HUES48 (cell line): ENCODE results near the gene PFDN1.

Experiments
- H3K27ac ChIP-seq: one replicate; pipeline ENCODE4 v1.7.0; 2013; ENCODE audit warnings: low read depth, low read length, inconsistent platforms
- H3K27me3 ChIP-seq: 2 replicates; pipeline ENCODE4 v1.6.1; 2013; ENCODE audit warnings: mild to moderate bottlenecking, low read length; ENCODE audit not compliant: control insufficient read depth, insufficient read depth
- H3K36me3 ChIP-seq: 2 replicates; pipeline ENCODE4 v1.6.1; 2013; ENCODE audit warnings: low read length; ENCODE audit not compliant: control insufficient read depth, insufficient read depth
- H3K4me1 ChIP-seq: 2 replicates; pipeline ENCODE4 v1.6.1; 2013; ENCODE audit warnings: mild to moderate bottlenecking, low read length; ENCODE audit not compliant: control insufficient read depth, insufficient read depth
- H3K4me3 ChIP-seq: 2 replicates; pipeline ENCODE4 v1.5.1; 2013; ENCODE audit warnings: mild to moderate bottlenecking, low read depth, low read length
- H3K9ac ChIP-seq: 2 replicates; pipeline ENCODE4 v1.6.1; 2013; ENCODE audit warnings: mild to moderate bottlenecking, low read depth, low read length, moderate library complexity
- H3K9me3 ChIP-seq: 2 replicates; pipeline ENCODE4 v1.6.1; 2013; ENCODE audit warnings: low read length; ENCODE audit not compliant: control insufficient read depth, insufficient read depth

Gene PFDN1

DNA sequence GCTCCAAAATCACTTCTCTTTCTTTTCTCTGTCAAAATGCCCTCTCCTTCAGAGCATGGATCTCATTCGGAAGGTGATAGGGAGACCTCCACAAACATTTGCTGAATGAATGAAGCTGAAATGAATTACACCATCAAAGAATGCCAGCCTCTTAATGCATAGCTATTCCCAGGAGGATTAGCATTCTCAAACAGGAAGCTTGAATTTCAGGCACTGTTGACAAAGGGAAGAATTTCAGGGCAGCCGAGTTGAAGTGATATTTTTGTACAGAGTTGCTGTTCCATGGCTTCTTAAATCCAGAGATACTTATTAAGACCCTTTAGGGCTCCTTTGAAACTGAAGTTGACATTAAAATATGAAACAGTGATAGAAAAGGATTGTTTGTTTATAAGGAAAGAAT, 24.7 kb upstream of the PFDN1 start:
- Histone ChIP-seq H3K9me3 (no peaks in the 10 kb centered on the region), H3K9ac (no peak overlapping the region), H3K27ac (no peak overlapping the region), H3K4me3 (no peak overlapping the region), H3K27me3 (no peaks in the 10 kb centered on the region), H3K4me1 (peaks cover 13% of the 10 kb centered on the region), H3K36me3 (no peaks in the 10 kb centered on the region)

DNA sequence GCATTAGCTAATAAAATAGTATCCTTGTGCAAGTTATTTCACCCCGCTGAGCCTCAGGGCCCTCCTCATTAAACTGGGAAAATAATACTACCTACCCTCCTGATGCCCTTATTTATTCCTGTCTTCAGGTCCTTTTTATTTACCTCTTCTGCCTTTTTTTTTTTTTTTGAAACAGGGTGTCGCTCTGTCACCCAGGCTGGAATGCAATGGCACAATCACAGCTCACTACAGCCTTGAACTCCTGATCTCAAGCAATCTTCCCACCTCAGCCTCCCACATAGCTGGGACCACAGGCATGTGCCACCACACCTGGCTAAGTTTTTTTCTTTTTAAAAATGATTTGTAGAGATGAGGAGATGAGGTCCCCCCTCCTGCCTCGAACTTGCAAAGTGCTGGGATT, 22.6 kb upstream of the PFDN1 start:
- no peaks in the 10 kb centered on the region for H3K27me3 ChIP-seq
- peaks cover 13% of the 10 kb centered on the region for H3K4me1 ChIP-seq
- H3K9ac ChIP-seq = no peak overlapping the region
- no peak overlapping the region for H3K4me3 ChIP-seq
- no peaks in the 10 kb centered on the region for H3K36me3 ChIP-seq
- H3K27ac ChIP-seq = no peak overlapping the region
- H3K9me3 ChIP-seq = no peaks in the 10 kb centered on the region

DNA sequence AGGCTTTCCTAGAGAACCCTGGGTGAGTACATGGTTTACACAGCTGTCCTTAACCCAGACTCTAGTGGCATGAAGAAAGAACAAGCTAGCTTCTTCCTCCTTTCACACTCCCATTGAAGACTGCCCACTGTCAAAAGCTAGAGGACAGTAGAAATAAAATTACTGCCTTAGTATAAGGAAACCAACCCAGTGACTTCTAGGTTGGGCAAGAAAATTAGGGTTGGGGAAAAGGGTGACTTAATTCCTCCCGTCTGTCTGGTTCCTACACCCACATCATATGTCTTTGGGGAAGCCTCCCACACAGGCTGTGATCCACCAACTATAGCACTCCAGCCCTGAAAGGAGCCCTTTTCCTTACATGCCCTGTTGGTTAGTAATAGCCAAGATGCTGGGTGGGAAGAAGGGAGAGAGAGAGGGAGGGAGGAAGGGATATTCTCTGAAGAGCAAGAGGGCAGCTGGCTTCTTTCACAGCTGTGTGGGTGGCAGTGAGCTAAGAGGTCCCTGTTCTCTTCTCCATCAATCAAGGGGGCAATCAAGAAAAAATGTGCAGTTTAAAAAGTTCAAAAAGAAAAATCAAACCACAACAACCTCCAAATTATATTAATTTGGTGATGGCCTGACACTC, 21.8 kb upstream of the PFDN1 start:
- H3K36me3 ChIP-seq = no peaks in the 10 kb centered on the region
- no peak overlapping the region for H3K9ac ChIP-seq
- no peak overlapping the region for H3K27ac ChIP-seq
- no peaks in the 10 kb centered on the region for H3K27me3 ChIP-seq
- no peak overlapping the region for H3K4me3 ChIP-seq
- H3K9me3 ChIP-seq = no peaks in the 10 kb centered on the region
- H3K4me1 ChIP-seq = peaks cover 13% of the 10 kb centered on the region

DNA sequence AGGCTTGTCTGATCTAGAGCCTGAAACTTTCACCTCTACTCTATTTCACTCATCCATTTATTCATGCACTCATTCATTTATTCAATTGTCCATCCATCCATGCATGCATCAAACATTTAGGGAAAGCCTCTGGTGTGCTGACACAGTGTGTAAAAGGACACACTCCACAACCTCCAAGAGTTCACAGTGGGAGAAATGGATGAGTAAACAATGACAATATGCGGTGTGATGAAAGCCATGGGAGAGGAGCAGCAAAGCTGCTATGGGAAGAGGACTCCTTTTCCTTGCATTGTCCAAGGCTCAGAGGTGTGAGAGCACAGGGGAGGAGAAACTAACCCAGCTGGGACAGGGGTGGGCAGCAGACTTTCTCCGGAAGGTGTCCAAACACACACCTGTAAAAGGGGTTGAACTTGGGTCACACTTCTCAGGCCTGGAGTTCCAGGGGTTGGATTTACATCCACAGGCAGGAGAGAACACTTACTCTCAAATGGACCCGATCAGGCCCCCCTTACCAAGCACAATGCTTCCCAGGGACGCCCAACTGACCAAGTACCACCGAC, 21.2 kb upstream of the PFDN1 start:
- H3K27ac ChIP-seq = no peak overlapping the region
- no peaks in the 10 kb centered on the region for H3K27me3 ChIP-seq
- no peaks in the 10 kb centered on the region for H3K9me3 ChIP-seq
- no peak overlapping the region for H3K9ac ChIP-seq
- H3K36me3 ChIP-seq = no peaks in the 10 kb centered on the region
- peaks cover 13% of the 10 kb centered on the region for H3K4me1 ChIP-seq
- no peak overlapping the region for H3K4me3 ChIP-seq

DNA sequence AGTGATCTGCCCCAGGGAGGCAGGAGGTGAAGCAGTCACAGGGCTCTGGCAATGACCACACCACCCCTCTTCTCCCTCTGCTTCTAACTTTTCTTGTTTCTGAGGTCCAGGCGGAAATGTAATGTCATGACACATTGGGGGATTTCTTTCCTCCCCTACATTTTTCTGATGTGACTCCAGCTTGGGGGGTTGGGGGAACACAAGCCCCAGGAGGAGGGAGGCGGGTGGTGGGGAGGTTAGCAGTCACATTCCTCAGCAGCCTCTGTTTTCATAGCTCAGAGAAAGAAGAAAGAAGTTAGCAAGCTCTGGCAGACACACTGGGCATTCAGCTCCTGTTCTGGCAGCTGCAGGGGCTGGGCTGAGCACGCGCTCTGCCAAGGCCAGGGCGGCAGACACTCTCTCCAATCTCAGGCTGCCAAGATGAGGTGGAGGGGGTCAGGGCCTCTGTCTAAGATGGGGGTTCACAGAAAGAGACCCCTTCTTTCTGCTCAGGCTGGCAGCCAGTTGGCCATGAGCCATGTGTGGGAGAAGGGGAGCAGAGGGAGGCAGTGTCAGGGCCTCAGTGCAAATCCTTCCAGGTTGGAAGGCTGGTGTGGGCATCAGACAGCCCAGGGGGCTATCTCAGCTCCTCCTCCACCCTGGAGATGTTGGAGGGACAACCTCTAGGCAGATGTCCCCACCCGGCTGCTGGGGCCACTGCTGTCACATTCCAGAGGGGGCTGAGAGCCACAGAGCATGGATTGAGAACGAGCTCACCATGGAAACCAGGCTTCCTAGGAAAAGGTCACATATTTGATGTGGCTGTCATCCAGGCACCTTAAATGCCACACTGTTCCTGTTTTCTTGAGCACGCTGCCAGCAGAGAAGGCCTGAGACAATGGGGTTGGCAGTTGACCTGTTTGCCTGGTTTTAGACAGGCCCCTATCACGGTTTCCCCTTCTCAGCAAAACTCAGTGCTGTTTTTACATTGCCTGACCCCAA, 20.1 kb upstream of the PFDN1 start:
- peaks cover 11% of the 10 kb centered on the region for H3K4me1 ChIP-seq
- H3K4me3 ChIP-seq = no peak overlapping the region
- H3K36me3 ChIP-seq = no peaks in the 10 kb centered on the region
- H3K27me3 ChIP-seq = no peaks in the 10 kb centered on the region
- no peaks in the 10 kb centered on the region for H3K9me3 ChIP-seq
- H3K9ac ChIP-seq = no peak overlapping the region
- peak overlapping the region; percentile 36 for H3K27ac ChIP-seq

DNA sequence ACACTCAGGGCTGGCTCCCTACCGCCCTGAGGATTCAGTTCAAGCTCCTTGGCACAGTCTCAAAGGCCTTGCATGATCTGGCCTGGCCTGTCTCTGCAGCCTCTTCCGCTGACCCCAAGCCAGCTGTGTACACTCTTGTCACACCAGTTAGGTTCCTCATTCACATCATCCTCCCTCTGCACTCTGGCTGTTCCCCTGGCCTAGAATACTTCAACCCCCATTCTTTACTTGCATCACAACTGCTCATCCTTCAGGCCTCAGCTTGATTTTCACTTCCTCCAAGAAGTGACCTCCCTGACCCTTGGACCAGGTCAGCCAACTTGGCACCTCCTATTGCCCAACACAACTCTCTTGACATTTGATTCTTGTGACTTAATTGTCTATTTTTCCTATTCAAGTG, 18.9 kb upstream of the PFDN1 start:
- H3K4me1 ChIP-seq = 0 out of 2 replicates have a peak, but pooled peaks cover 2% of the 10 kb centered on the region
- no peak overlapping the region for H3K27ac ChIP-seq
- H3K36me3 ChIP-seq = no peaks in the 10 kb centered on the region
- H3K4me3 ChIP-seq = no peak overlapping the region
- H3K9ac ChIP-seq = no peak overlapping the region
- no peaks in the 10 kb centered on the region for H3K27me3 ChIP-seq
- no peaks in the 10 kb centered on the region for H3K9me3 ChIP-seq

DNA sequence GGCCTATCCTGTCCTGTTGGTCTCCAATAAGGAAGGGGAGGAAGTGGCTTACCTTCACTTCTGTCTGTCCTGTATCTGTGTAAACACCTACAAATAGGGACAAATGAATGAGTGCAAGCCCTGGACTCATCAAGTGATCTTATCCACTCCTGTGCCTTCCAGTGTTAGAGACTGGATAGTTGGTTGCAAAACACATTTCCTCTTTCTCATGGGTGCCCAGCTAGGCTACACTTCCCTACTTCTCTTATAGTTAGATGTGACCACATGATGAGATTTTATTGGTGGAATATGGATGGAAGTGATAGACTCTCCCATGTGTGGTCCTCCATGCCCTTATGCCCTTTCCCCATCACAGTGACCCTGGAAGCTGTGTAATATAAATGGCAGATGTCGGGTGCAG, 16.9 kb upstream of the PFDN1 start:
- Histone ChIP-seq H3K27ac (no peak overlapping the region), H3K9ac (no peak overlapping the region), H3K4me3 (no peak overlapping the region), H3K36me3 (no peaks in the 10 kb centered on the region), H3K27me3 (no peaks in the 10 kb centered on the region), H3K9me3 (no peaks in the 10 kb centered on the region), H3K4me1 (0 out of 2 replicates have a peak, but pooled peaks cover 2% of the 10 kb centered on the region)

DNA sequence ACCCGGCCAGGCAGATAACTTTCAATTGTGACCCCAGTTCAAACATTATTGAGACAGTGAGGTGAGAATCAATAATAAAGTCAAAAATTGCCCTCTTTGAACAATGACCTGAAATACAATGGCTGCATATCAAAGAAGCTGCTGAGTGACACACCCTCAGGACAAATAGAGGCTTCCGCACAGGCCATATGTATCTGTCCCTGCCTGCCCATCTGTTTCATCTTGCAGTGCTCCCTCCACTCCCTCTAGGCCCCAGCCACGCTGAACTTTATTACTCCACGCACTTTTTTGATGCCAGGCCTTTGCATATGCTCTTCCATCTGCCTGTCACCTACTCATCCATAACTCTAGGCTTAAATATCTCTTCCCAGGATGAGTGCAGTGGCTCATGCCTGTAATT, 15.9 kb upstream of the PFDN1 start:
- H3K9me3 ChIP-seq = no peaks in the 10 kb centered on the region
- no peak overlapping the region for H3K9ac ChIP-seq
- no peak overlapping the region for H3K4me3 ChIP-seq
- H3K4me1 ChIP-seq = 0 out of 2 replicates have a peak, but pooled peaks cover 2% of the 10 kb centered on the region
- H3K36me3 ChIP-seq = no peaks in the 10 kb centered on the region
- no peak overlapping the region for H3K27ac ChIP-seq
- no peaks in the 10 kb centered on the region for H3K27me3 ChIP-seq

DNA sequence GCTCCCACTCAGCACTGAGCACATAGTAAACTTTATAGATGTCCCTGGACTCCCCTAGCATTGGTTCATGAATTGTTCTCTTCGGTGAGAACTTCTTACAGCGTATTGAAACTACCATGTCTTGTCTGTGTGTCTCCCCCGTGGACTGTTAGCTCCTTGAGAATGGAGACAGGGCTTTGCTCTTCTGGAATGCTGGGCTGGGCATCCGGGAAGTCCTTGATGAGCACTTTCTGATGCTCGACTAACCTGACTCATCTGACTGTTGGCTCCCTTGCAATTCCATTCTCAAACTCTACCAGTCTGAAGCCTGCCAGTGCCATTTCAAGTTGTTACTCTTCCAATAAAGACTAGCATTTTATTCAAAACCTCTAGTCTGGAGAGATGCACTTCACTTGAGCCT, 15.0 kb upstream of the PFDN1 start:
- no peak overlapping the region for H3K9ac ChIP-seq
- H3K27me3 ChIP-seq = no peaks in the 10 kb centered on the region
- H3K4me3 ChIP-seq = no peak overlapping the region
- no peaks in the 10 kb centered on the region for H3K9me3 ChIP-seq
- no peaks in the 10 kb centered on the region for H3K36me3 ChIP-seq
- H3K4me1 ChIP-seq = no peaks in the 10 kb centered on the region
- no peak overlapping the region for H3K27ac ChIP-seq

DNA sequence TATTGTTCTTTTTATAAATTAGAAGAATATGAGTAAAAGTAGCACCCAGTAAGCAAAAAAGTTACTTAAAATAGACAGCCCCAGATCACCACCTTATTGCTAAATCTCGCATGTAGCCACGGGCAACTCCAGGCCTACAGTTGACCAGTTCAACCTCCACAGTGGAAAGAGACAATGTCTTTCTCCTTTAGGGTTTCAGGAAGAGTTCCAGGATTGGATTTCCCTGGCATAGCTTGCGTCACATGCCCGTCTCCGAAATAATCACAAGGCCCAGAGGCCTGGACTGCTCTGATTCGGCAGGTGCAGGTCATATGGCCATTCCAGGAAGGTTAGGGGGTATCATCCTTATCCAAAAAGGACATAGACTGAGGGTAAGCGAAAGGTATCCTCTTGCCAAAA, 9.9 kb upstream of the PFDN1 start:
- Histone ChIP-seq H3K36me3 (no peaks in the 10 kb centered on the region), H3K4me1 (peaks cover 11% of the 10 kb centered on the region; the same call in 1 of the 2 replicates), H3K9ac (no peak overlapping the region), H3K4me3 (no peak overlapping the region), H3K9me3 (no peaks in the 10 kb centered on the region), H3K27me3 (no peaks in the 10 kb centered on the region), H3K27ac (no peak overlapping the region)
